Lower lobe of right lung (tissue), 1 donor: ENCODE measurements around the gene NKX6-1. TPM values are rescaled to one million over a fixed set of nuclear protein-coding genes. Genes with fewer than 3 reads are reported as not detected.

ENCODE experiments used
- total RNA-seq: library from RNA; stranded (reverse); fragmentation: NEBNext Ultra II Directional; extraction: Animal tissue kit (Norgen Biotek cat#: 25700); gene quantifications from one replicate; pipeline ENCODE4 v1.2.1, GENCODE V29; 2021
- donor health status: DM: no; HTN: yes; CAD: no; lungs with severe emphysema.

The NKX6-1 gene
- total RNA-seq, 1 donor from 2014 or later = not detected

Other genes with a start within 250 kb of the NKX6-1 start
- gene CDS1, start 83.8 kb upstream of the NKX6-1 start, total RNA-seq = 24.4 TPM